ENCODE measurements around the gene RSPO4. TPM values are rescaled to one million over a fixed set of nuclear protein-coding genes. Genes with fewer than 3 reads are reported as not detected.
A peak's percentile ranks its signal among the peaks of the same experiment; 100 is the strongest.

The RSPO4 gene
- total RNA-seq, 3 donors from 2014 or later, result 0.10 to 0.22 TPM; not detected in 1

DNA sequence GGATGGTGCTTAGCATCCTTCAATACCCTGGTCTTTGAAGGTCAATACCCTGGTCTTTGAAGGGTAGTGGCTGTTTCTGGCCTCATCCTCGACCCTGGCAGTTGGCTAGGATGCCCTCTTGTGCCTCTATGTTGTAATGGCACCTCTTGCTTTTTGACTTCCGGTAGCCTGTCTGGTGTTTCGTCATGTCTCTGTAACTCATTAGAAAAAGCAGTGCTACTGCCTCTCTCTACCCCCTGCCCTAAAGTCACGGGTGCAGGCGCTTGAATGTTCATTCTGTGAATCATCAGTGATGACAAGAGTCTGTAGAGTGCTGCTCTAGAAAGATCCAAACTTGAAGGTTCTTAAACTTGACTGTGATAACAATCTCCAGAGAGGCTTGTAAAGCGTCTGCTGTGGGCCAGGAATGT, 28.3 kb downstream of the RSPO4 start:
- H3K4me3 ChIP-seq, result no peak overlapping the region
- no peaks in the 10 kb centered on the region for H3K36me3 ChIP-seq (ENCODE audit: low read depth)
- no peaks in the 10 kb centered on the region for H3K9me3 ChIP-seq
- TF ChIP-seq, protein P1, sequence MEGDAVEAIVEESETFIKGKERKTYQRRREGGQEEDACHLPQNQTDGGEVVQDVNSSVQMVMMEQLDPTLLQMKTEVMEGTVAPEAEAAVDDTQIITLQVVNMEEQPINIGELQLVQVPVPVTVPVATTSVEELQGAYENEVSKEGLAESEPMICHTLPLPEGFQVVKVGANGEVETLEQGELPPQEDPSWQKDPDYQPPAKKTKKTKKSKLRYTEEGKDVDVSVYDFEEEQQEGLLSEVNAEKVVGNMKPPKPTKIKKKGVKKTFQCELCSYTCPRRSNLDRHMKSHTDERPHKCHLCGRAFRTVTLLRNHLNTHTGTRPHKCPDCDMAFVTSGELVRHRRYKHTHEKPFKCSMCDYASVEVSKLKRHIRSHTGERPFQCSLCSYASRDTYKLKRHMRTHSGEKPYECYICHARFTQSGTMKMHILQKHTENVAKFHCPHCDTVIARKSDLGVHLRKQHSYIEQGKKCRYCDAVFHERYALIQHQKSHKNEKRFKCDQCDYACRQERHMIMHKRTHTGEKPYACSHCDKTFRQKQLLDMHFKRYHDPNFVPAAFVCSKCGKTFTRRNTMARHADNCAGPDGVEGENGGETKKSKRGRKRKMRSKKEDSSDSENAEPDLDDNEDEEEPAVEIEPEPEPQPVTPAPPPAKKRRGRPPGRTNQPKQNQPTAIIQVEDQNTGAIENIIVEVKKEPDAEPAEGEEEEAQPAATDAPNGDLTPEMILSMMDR (IDR thresholded peaks at IDR 0.05), result no peak
- H3K4me1 ChIP-seq (ENCODE audit: low read depth), result no peaks in the 10 kb centered on the region
- ATAC-seq, result peak; percentile 73
- intact Hi-C loops (cut with DNase I, micrococcal nuclease), result no loop called here
- DNase-seq, result peak in 1 of 3 donors; percentile 35

DNA sequence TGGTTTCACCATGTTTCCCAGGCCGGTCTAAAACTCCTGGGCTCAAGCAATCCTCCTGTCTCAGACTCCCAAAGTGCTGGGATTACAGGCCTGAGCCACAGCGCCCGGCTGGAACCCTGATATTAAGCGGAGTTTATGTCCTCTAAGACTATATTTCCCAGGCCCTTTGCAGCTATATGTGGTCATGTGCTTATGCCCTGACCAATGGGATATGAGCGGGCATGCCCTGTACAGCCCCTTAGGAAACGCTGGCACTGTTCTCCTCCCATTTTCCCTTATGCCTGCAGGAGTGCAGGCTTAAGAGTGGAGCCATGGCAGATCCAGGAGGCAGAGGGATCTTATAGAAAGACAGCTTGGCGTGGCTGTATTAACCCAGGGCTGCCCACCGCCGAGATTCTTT, 29.9 kb downstream of the RSPO4 start:
- intact Hi-C loops (cut with DNase I, micrococcal nuclease), result no loop called here
- TF ChIP-seq, protein P1 (IDR thresholded peaks at IDR 0.05), result no peak
- Histone ChIP-seq H3K36me3 (ENCODE audit: low read depth) (no peaks in the 10 kb centered on the region), H3K9me3 (no peaks in the 10 kb centered on the region), H3K4me3 (no peak overlapping the region), H3K4me1 (ENCODE audit: low read depth) (no peaks in the 10 kb centered on the region)
- DNase-seq, result no peak
- ATAC-seq, result no peak

DNA sequence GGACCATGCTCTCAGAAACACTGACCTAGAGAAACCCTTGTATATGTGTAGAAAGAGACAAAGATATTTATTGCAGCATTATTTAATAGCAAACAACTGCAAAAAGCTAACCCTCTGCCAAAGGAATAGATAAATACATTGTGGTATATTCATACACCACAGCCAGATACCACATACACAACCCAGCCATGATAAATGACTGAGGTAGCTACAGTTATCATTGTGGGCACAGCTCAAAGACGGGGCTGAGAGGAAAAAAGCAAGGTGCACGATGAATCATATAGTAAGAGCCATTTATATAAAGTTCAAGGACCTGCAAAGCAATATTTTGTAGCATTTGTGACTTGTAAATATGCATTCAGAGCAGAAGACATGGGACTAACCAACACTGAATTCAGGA, 30.8 kb downstream of the RSPO4 start:
- intact Hi-C loops (cut with DNase I, micrococcal nuclease), result no loop called here
- DNase-seq, result no peak
- no peak for ATAC-seq
- no peak overlapping the region for H3K4me3 ChIP-seq
- TF ChIP-seq, protein P1 (IDR thresholded peaks at IDR 0.05), result no peak
- no peaks in the 10 kb centered on the region for H3K9me3 ChIP-seq
- no peaks in the 10 kb centered on the region for H3K4me1 ChIP-seq (ENCODE audit: low read depth)
- H3K36me3 ChIP-seq (ENCODE audit: low read depth), result no peaks in the 10 kb centered on the region

DNA sequence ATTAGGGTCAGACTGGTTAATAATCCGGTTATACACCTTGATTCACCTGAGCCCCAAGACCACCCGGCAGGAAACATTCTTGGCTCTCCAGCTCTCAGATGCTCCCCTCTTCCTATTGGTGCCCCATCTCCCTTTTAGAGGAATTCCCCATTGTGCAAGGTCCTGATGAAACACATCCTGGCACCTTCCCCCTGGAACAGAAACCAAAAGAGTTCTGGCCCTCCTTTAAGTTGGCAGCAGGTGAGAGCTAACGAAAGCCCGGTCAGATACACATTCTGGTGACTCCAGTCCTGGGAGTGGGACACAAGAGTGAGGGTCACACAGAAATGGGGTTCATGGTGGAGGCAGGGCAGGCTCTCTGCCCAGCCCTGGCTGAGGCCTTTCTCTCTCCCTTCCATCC, 32.2 kb downstream of the RSPO4 start:
- TF ChIP-seq, protein P1 (IDR thresholded peaks at IDR 0.05), result no peak
- H3K4me1 ChIP-seq (ENCODE audit: low read depth), result no peaks in the 10 kb centered on the region
- DNase-seq (no peak), ATAC-seq (no peak)
- H3K9me3 ChIP-seq, result no peaks in the 10 kb centered on the region
- no peak overlapping the region for H3K4me3 ChIP-seq
- no peaks in the 10 kb centered on the region for H3K36me3 ChIP-seq (ENCODE audit: low read depth)
- intact Hi-C loops (cut with DNase I, micrococcal nuclease), result no loop called here

DNA sequence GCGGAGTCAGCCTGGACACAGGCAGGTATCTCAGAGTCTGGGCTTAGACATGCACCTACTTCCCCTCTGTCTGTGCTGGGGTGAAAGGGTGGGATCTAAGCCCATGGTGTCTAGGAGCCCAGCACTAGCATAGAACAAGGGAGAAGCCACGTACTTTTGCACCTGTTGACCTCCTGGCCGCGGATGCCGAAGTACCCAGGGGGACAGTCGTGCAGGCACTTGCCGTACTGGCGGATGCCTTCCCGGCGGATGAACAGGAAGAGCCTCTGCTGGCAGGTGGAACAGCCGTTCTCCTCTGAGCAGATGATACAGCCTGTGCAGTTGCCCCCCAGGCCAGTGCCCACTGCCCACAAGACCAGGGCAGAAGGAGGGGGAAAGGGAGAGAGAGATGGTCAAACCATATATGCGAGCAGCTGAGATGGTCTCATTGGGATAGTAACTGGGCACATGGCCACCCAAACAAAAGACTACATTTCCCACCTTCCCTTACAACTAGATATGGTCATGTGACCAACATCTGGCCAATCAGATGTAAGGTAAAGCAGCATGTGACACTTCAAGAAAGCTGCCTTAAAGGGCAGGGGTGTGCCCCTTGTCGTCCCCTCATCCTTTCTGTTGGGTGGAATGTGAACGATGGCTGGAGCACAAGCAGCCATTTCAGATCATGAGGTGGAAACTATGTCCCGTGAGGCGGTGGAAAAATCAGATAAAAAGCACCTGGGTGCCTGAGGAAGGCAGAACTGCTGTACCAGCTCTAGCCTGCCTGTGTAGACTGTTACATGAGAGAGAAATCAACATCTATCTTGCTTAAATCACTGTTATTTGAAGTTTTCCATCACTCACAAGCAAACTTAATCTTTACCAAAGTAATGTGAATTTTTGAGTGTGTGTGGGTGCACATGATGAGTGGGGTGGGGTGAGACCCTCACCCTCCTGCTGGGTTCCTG, 34.0 kb downstream of the RSPO4 start:
- DNase-seq (peak in 1 of 3 donors; percentile 37), ATAC-seq (no peak)
- no peaks in the 10 kb centered on the region for H3K4me1 ChIP-seq (ENCODE audit: low read depth)
- H3K9me3 ChIP-seq, result no peaks in the 10 kb centered on the region
- no peak overlapping the region for H3K4me3 ChIP-seq
- TF ChIP-seq, protein P1 (IDR thresholded peaks at IDR 0.05), result no peak
- no peaks in the 10 kb centered on the region for H3K36me3 ChIP-seq (ENCODE audit: low read depth)
- intact Hi-C loops (cut with DNase I, micrococcal nuclease), result no loop called here
